A549 (cell line): Measurements from ENCODE around the gene MEGF8.

Experiments used
- CEBPB ChIP-seq, 2 experiments: fragments of >200 bp in 1 of 2; sonication (Bioruptor Twin) in 1 of 2; formaldehyde crosslinking in 1 of 2; IDR thresholded peaks; 2 replicates each; pipeline ENCODE4 v1.6.1; 2012 to 2016
- CHD4 ChIP-seq: fragments of 200-600 bp; sonication (generic); IDR thresholded peaks from 2 replicates; pipeline ENCODE4 v1.6.1; 2016; ENCODE audit warnings: antibody characterized with exemption, mild to moderate bottlenecking, borderline replicate concordance
- CTCF ChIP-seq: fragments of >200 bp; sonication (Bioruptor Twin); formaldehyde crosslinking; IDR thresholded peaks from 3 replicates; pipeline ENCODE4 v1.5.1; 2016
- ELK1 ChIP-seq: fragments of 150-350 bp; IDR thresholded peaks from 2 replicates; pipeline ENCODE4 v1.6.1; 2014; ENCODE audit warnings: low read depth, mild to moderate bottlenecking, low read length
- EP300 ChIP-seq, 2 experiments: fragments of >200 bp; sonication (Bioruptor Twin); formaldehyde crosslinking; IDR thresholded peaks; 2 replicates in 1 of 2; 3 replicates in 1 of 2; pipeline ENCODE4 v1.6.1; 2016 to 2017
- ESRRA ChIP-seq: fragments of 150-350 bp; IDR thresholded peaks from 2 replicates; pipeline ENCODE4 v1.6.1; 2014; ENCODE audit warnings: mild to moderate bottlenecking, low read length, borderline replicate concordance
- FOSL2 ChIP-seq, 2 experiments: fragments of 450-650 bp in 1 of 2; fragments of >200 bp in 1 of 2; sonication (Bioruptor Twin) in 1 of 2; formaldehyde crosslinking; IDR thresholded peaks; 2 replicates each; pipeline versions ENCODE4 v1.5.0 to v1.6.1; 2016 to 2020; ENCODE audit warnings: mild to moderate bottlenecking in 1 of 2, moderate library complexity in 1 of 2
- HDAC2 ChIP-seq: fragments of 200-600 bp; sonication (generic); IDR thresholded peaks from 2 replicates; pipeline ENCODE4 v1.6.1; 2016
- JUN ChIP-seq, 2 experiments: fragments of >200 bp; sonication (Bioruptor Twin); formaldehyde crosslinking; IDR thresholded peaks; 2 replicates in 1 of 2; 3 replicates in 1 of 2; pipeline ENCODE4 v1.6.1; 2016 to 2017
- MYC ChIP-seq: IDR thresholded peaks from 2 replicates; pipeline ENCODE4 v1.6.1; 2012; ENCODE audit warnings: mild to moderate bottlenecking, inconsistent platforms, low read length, improper control_type of control experiment, borderline replicate concordance
- PHF8 ChIP-seq: fragments of 200-600 bp; sonication (generic); IDR thresholded peaks from 2 replicates; pipeline ENCODE4 v1.6.1; 2016; ENCODE audit warnings: low read depth, mild to moderate bottlenecking, antibody characterized with exemption, moderate library complexity, borderline replicate concordance
- POLR2A ChIP-seq: IDR thresholded peaks from 2 replicates; pipeline ENCODE4 v1.6.1; 2012; ENCODE audit warnings: mild to moderate bottlenecking, low read length
- POLR2AphosphoS2 ChIP-seq: conservative IDR thresholded peaks from 2 replicates; pipeline ENCODE4 v1.6.1; 2012; ENCODE audit warnings: low read length, improper control_type of control experiment, inconsistent platforms
- SMC3 ChIP-seq: fragments of >200 bp; sonication (Bioruptor Twin); formaldehyde crosslinking; IDR thresholded peaks from 3 replicates; pipeline ENCODE4 v1.6.1; 2018; ENCODE audit warnings: inconsistent platforms

GRCh38 chr19:42287017-42287826 is 38.2 kb upstream of the MEGF8 start:
- TF ChIP-seq CTCF (no peak), FOSL2 (IDR thresholded peaks at IDR 0.05) (no peak), FOSL2 (CRISPR knock-in tag; IDR thresholded peaks at IDR 0.05) (no peak), POLR2A (no peak), PHF8 (no peak), ELK1 (no peak), SMC3 (no peak), JUN (IDR thresholded peaks at IDR 0.05) (no peak), ESRRA (no peak), MYC (no peak), HDAC2 (no peak), EP300 (IDR thresholded peaks at IDR 0.05) (no peak), POLR2AphosphoS2 (no peak), CEBPB (IDR thresholded peaks at IDR 0.05) (no peak), CHD4 (no peak)
